OCI-LY7 (cell line): Measurements from ENCODE around the gene TP63. TPM values are rescaled to one million over a fixed set of nuclear protein-coding genes. Genes with fewer than 3 reads are reported as not detected.

Experiments
- BruUV-seq: library from RNA; stranded (reverse); fragments of 400-500 nt; replicated peaks from 2 replicates; lab custom pipeline; 2021; lab: Mats Ljungman, UMichigan
- CTCF ChIA-PET: fragments of 300-600 bp; sonication (Branson Sonifier 250); formaldehyde crosslinking; loops from one replicate; lab custom pipeline; 2022; ENCODE audit warnings: antibody characterized with exemption; ENCODE audit not compliant: unreplicated experiment; lab: Charles Lee
- POLR2A ChIA-PET: fragments of 300-600 bp; sonication (Branson Sonifier 250); formaldehyde crosslinking; loops from one replicate; lab custom pipeline; 2022; ENCODE audit warnings: antibody characterized with exemption; lab: Charles Lee
- DNase-seq: peaks from one replicate; pipeline ENCODE4 v3.0.0-alpha.2; 2015; ENCODE audit warnings: low spot score
- H2AFZ ChIP-seq: fragments of 200-600 bp; sonication (generic), shearing (Covaris generic); 2 replicates; pipeline ENCODE4 v1.6.1; 2014; ENCODE audit warnings: mild to moderate bottlenecking, antibody characterized with exemption, low read length, moderate library complexity
- H3K27ac ChIP-seq: fragments of 200-600 bp; sonication (generic); 2 replicates; pipeline ENCODE4 v1.5.1; 2014; ENCODE audit warnings: mixed run types, low read depth, mild to moderate bottlenecking, moderate library complexity, low read length, inconsistent platforms; ENCODE audit not compliant: poor library complexity, severe bottlenecking
- H3K36me3 ChIP-seq: fragments of 200-600 bp; sonication (generic); 2 replicates; pipeline ENCODE4 v1.6.1; 2014; ENCODE audit warnings: mild to moderate bottlenecking, antibody characterized with exemption, low read length, moderate library complexity, mixed read lengths; ENCODE audit not compliant: insufficient read depth
- H3K4me1 ChIP-seq: fragments of 200-600 bp; sonication (generic); 2 replicates; pipeline ENCODE4 v1.5.1; 2014; ENCODE audit warnings: mild to moderate bottlenecking, low read length; ENCODE audit not compliant: insufficient read depth, poor library complexity, severe bottlenecking
- H3K4me2 ChIP-seq: fragments of 200-600 bp; sonication (generic); 2 replicates; pipeline ENCODE4 v1.6.1; 2014; ENCODE audit warnings: mild to moderate bottlenecking, low read length
- H3K4me3 ChIP-seq: fragments of 200-600 bp; sonication (generic); 2 replicates; pipeline ENCODE4 v1.5.1; 2014; ENCODE audit warnings: mild to moderate bottlenecking, low read depth, low read length; ENCODE audit not compliant: poor library complexity, severe bottlenecking
- H3K79me2 ChIP-seq: fragments of 200-600 bp; sonication (generic); 2 replicates; pipeline ENCODE4 v1.6.1; 2016; ENCODE audit warnings: low read depth, mild to moderate bottlenecking, low read length, moderate library complexity, mixed read lengths; ENCODE audit not compliant: insufficient read depth
- H3K9me2 ChIP-seq: fragments of 200-600 bp; sonication (generic); 2 replicates; pipeline ENCODE4 v1.6.1; 2016; ENCODE audit warnings: mild to moderate bottlenecking, low read length, mixed read lengths; ENCODE audit not compliant: insufficient read depth
- H3K9me3 ChIP-seq: fragments of 200-600 bp; sonication (generic); 2 replicates; pipeline ENCODE4 v1.6.1; 2014; ENCODE audit warnings: mild to moderate bottlenecking, mixed run types, low read length, mixed read lengths
- H4K20me1 ChIP-seq: fragments of 200-600 bp; sonication (generic); 2 replicates; pipeline ENCODE4 v1.6.1; 2014; ENCODE audit warnings: mild to moderate bottlenecking, antibody characterized with exemption, low read length, moderate library complexity, mixed read lengths; ENCODE audit not compliant: insufficient read depth
- EZH2phosphoT487 ChIP-seq: fragments of 200-600 bp; sonication (generic); IDR thresholded peaks from 2 replicates; pipeline ENCODE4 v1.6.1; 2018; ENCODE audit warnings: low read depth, borderline replicate concordance, mild to moderate bottlenecking, mixed run types, antibody characterized with exemption, low read length, moderate library complexity, mixed read lengths
- intact Hi-C: fragments of 100-400 bp; cut with micrococcal nuclease; formaldehyde crosslinking; loops from one replicate; pipeline ENCODE4 v1.10.0; 2022; ENCODE audit not compliant: unreplicated experiment
- total RNA-seq, 2 experiments: library from RNA; depleted of rRNA in 1 of 2; stranded (reverse); fragments of >200 nt in 1 of 2; shearing (Covaris generic) in 1 of 2; gene quantifications; 2 replicates each; pipeline ENCODE4 v1.2.3, GENCODE V29; 2014 to 2022
- TF ChIP-seq, protein P1 (sequence below): fragments of 200-600 bp; sonication (generic); conservative IDR thresholded peaks from 2 replicates; pipeline ENCODE4 v1.5.1; 2014; ENCODE audit warnings: mild to moderate bottlenecking, antibody characterized with exemption, low read length, moderate library complexity, mixed read lengths

The TP63 gene
- total RNA-seq, 2 experiments from 2014 or later, result 0.16 to 1.1 TPM

DNA sequence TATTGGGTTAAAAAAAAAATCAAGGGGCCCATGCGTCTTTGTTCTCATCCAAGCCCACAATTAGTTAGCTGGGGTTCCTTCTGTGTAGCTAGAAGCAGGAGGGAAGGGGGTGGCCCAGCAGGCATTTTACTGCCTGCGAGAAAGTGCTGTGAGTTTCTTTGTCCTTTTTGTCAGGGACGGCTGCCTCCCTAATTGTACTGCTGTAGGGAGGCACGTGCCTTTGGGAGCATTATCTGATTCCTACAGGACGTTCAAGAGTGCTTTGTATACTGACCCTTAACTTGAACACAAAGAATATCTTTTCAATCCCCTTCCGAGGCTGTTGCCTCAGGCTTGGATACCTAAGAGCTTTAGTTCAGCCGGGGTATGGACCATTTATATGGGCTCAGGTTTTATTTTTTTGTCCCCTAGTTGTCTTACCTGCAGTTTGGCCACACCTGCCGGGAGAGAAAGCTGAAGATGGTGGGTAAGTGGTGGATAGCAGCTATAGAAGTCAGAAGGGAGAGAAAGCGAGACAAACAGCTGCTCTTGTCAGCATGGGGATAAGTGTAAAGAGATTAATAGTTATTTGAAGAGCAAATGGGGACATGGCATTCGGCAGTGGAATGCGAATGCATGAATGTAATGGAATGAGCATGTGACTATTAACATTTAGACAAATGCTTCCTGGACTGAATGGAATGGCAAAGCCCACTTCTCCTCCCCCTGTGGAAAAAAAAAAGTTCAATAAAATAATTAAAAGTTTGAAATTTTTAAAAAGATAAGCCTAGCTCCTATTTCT is 175.2 kb downstream of the TP63 start:
- H3K9me3 ChIP-seq, result no peaks in the 10 kb centered on the region
- H3K4me2 ChIP-seq, result no peak overlapping the region
- H3K4me1 ChIP-seq, result no peaks in the 10 kb centered on the region
- ChIA-PET POLR2A (interaction anchor here (0.6 to 0.9 kb wide), 2 partner anchors 10 to 1535 kb away, joined by 3 to 4 read pairs; no protein-coding TSS in a partner anchor), CTCF (no interaction called here)
- no peak for DNase-seq
- no peaks in the 10 kb centered on the region for H3K9me2 ChIP-seq
- H3K4me3 ChIP-seq, result no peak overlapping the region
- TF ChIP-seq, protein P1, sequence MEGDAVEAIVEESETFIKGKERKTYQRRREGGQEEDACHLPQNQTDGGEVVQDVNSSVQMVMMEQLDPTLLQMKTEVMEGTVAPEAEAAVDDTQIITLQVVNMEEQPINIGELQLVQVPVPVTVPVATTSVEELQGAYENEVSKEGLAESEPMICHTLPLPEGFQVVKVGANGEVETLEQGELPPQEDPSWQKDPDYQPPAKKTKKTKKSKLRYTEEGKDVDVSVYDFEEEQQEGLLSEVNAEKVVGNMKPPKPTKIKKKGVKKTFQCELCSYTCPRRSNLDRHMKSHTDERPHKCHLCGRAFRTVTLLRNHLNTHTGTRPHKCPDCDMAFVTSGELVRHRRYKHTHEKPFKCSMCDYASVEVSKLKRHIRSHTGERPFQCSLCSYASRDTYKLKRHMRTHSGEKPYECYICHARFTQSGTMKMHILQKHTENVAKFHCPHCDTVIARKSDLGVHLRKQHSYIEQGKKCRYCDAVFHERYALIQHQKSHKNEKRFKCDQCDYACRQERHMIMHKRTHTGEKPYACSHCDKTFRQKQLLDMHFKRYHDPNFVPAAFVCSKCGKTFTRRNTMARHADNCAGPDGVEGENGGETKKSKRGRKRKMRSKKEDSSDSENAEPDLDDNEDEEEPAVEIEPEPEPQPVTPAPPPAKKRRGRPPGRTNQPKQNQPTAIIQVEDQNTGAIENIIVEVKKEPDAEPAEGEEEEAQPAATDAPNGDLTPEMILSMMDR, result no peak
- no peak for TF ChIP-seq EZH2phosphoT487
- H2AFZ ChIP-seq, result no peak overlapping the region
- no TSS peak for BruUV-seq
- H4K20me1 ChIP-seq, result no peaks in the 10 kb centered on the region
- no peaks in the 10 kb centered on the region for H3K79me2 ChIP-seq
- no peaks in the 10 kb centered on the region for H3K36me3 ChIP-seq
- no peak overlapping the region for H3K27ac ChIP-seq
- intact Hi-C loops, result no loop called here

DNA sequence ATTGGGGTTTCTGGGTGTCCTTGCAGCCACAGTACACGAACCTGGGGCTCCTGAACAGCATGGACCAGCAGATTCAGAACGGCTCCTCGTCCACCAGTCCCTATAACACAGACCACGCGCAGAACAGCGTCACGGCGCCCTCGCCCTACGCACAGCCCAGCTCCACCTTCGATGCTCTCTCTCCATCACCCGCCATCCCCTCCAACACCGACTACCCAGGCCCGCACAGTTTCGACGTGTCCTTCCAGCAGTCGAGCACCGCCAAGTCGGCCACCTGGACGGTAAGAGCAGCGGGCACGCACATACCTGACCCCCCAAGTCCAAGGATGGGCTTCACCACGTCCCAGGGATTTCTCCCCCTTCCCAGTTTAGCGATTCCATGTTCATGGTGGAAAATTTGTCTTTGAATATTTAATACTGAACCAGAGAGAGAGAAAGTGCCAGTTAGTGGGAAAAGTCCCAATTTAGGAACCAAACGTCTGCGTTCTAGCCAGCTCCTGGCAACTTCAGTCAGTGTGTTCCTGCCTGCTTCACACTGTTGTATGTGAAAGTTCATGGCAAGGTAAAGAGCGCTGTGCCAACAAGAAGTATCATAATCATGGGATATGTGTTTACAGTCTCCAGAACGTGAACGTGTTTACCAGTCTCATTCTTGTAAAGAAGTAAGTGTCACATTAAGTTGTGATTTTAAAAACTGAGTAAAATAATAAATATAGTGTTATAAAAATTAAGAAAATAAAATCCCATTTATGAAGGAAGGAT is 177.2 kb downstream of the TP63 start:
- no peak overlapping the region for H3K4me2 ChIP-seq
- H4K20me1 ChIP-seq, result no peaks in the 10 kb centered on the region
- no peak overlapping the region for H3K4me3 ChIP-seq
- TF ChIP-seq EZH2phosphoT487, result no peak
- TF ChIP-seq, protein P1, result no peak
- H3K27ac ChIP-seq, result no peak overlapping the region
- ChIA-PET POLR2A (no interaction called here), CTCF (no interaction called here)
- no peak for DNase-seq
- no TSS peak for BruUV-seq
- no peaks in the 10 kb centered on the region for H3K4me1 ChIP-seq
- no peaks in the 10 kb centered on the region for H3K79me2 ChIP-seq
- H3K36me3 ChIP-seq, result no peaks in the 10 kb centered on the region
- intact Hi-C loops, result no loop called here
- H3K9me3 ChIP-seq, result no peaks in the 10 kb centered on the region
- no peaks in the 10 kb centered on the region for H3K9me2 ChIP-seq
- H2AFZ ChIP-seq, result no peak overlapping the region

DNA sequence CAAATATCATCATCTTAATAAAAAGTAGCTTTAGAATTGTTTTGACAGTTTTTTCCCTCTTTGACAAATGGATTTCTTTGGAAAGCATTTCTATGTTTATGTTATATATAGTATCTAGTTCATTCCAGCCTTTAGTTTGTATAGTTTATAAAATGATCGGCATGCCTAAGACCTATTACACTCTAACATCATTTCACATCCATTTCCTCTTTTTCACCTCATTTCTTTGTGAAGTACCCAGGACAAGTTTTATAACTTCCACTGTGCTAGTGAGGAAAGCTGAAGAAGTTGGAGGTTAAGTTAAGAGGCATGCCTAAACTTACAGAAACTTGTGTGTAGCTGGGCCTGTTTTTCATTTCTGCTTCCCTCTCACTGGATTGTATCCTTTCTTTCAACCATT is 178.4 kb downstream of the TP63 start:
- CTCF ChIA-PET, result no interaction called here
- intact Hi-C loops, result no loop called here

More for the DNA sequence above, 178.4 kb downstream of the TP63 start:
- no TSS peak for BruUV-seq
- Histone ChIP-seq H3K79me2 (no peaks in the 10 kb centered on the region), H3K36me3 (no peaks in the 10 kb centered on the region), H3K9me2 (no peaks in the 10 kb centered on the region), H3K9me3 (no peaks in the 10 kb centered on the region), H3K4me1 (no peaks in the 10 kb centered on the region), H3K27ac (no peak overlapping the region), H2AFZ (no peak overlapping the region), H3K4me2 (no peak overlapping the region), H4K20me1 (no peaks in the 10 kb centered on the region), H3K4me3 (no peak overlapping the region)
- no peak for DNase-seq
- POLR2A ChIA-PET, result interaction anchor here (1.0 kb wide), 1 partner anchor 9 kb away, joined by 3 read pairs; no protein-coding TSS in a partner anchor
- no peak for TF ChIP-seq EZH2phosphoT487
- TF ChIP-seq, protein P1, result no peak
